Kidney (tissue), 14 donors: ENCODE data around the gene ALDH18A1. TPM values are rescaled to one million over a fixed set of nuclear protein-coding genes. Genes with fewer than 3 reads are reported as not detected.

Experiments used
- DNase-seq, 5 donors: peaks; one replicate each; pipeline ENCODE4 v3.0.0-alpha.2; 2013 to 2020
- FAIRE-seq: peaks from 2 replicates; lab custom pipeline; 2012; peaks lifted over from hg19 to GRCh38; lab: Jason Lieb, UNC
- H3K27ac ChIP-seq, 2 donors: one replicate each; pipeline ENCODE4 v1.7.0; 2013; ENCODE audit warnings: low read depth in 2 of 2, low read length in 2 of 2, inconsistent platforms in 1 of 2
- H3K27me3 ChIP-seq: one replicate; pipeline ENCODE4 v1.7.1; 2013; ENCODE audit warnings: low read length, inconsistent platforms; ENCODE audit not compliant: control insufficient read depth, insufficient read depth
- H3K36me3 ChIP-seq, 3 donors: one replicate each; pipeline versions ENCODE4 v1.7.0 to v1.7.1; 2013; ENCODE audit warnings: low read length in 3 of 3, control low read depth in 1 of 3, inconsistent platforms in 1 of 3; ENCODE audit not compliant: insufficient read depth in 3 of 3, control insufficient read depth in 2 of 3
- H3K4me1 ChIP-seq, 3 donors: one replicate each; pipeline versions ENCODE4 v1.7.0 to v1.7.1; 2013; ENCODE audit warnings: low read length in 3 of 3, inconsistent platforms in 1 of 3, low read depth in 1 of 3; ENCODE audit not compliant: control insufficient read depth in 2 of 3, insufficient read depth in 2 of 3
- H3K4me3 ChIP-seq, 3 donors: one replicate each; pipeline versions ENCODE4 v1.7.0 to v1.8.1; 2013; ENCODE audit warnings: low read length in 3 of 3, control low read depth in 1 of 3, inconsistent platforms in 1 of 3
- H3K9ac ChIP-seq, 3 donors: one replicate each; pipeline versions ENCODE4 v1.7.0 to v1.7.1; 2013; ENCODE audit warnings: low read length in 3 of 3, control low read depth in 1 of 3, inconsistent platforms in 1 of 3
- H3K9me3 ChIP-seq, 3 donors: one replicate each; pipeline versions ENCODE4 v1.7.0 to v1.7.1; 2013; ENCODE audit warnings: low read length in 3 of 3, control low read depth in 1 of 3, inconsistent platforms in 1 of 3; ENCODE audit not compliant: control insufficient read depth in 2 of 3, insufficient read depth in 1 of 3
- intact Hi-C: fragments of 100-400 bp; cut with DNase I; formaldehyde crosslinking; loops from one replicate; pipeline ENCODE4 v1.11.1; 2022
- polyA plus RNA-seq: library from polyadenylated mRNA; stranded (reverse); fragments of 350-450 nt; fragmentation: Illumina TruSeq; extraction: RNeasy Lipid Tissue Mini Kit (QIAGEN cat#74804); gene quantifications from one replicate; pipeline ENCODE4 v1.2.3, GENCODE V29; 2014; ENCODE audit warnings: low read depth, low replicate concordance; ENCODE audit not compliant: insufficient read depth
- total RNA-seq: library from RNA; stranded (reverse); fragmentation: NEBNext Ultra II Directional; extraction: Animal tissue kit (Norgen Biotek cat#: 25700); gene quantifications from one replicate; pipeline ENCODE4 v1.2.1, GENCODE V29; 2021
- TF ChIP-seq, protein P1 (sequence below): IDR thresholded peaks from 3 replicates; pipeline ENCODE4 v1.5.1; 2012; ENCODE audit warnings: mild to moderate bottlenecking, moderate library complexity, borderline replicate concordance; ENCODE audit not compliant: insufficient read depth; ENCODE audit errors: extremely low read depth
- donor health status: control.
- donor health status: control.
- donor health status: control.
- donor health status: control.
- donor health status: control.
- donor health status: DM: yes; HTN: yes; CAD: no.
- donor health status: Normal renal cell carcinoma (clear cell type).

Gene ALDH18A1
- total and polyA plus RNA-seq, 2 donors from 2014 or later: 23.6 to 72.0 TPM

DNA sequence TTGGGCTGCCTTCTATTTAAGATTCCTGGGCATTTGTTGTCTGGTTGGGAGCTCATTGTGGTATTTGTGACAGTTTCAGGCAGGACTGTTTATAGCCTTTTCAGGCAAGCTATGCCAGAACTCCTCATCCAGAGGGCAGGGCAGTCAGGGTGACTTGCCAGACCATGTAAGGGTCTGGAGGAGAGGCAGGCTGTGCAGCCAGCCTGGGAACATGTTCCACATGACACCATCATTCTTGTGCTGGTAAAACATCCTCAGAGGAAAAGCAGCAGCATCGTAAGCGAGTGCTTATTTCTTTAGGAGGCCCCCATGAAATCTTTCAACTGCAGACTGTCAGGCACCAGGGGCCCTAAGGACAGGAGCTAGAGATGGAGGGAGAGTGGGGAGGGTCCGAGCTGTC lies 51.3 kb downstream of the ALDH18A1 start:
- Histone ChIP-seq H3K27me3 (no peaks in the 10 kb centered on the region), H3K9me3 (no peaks in the 10 kb centered on the region), H3K36me3 (peaks cover 5 to 20% (median 12%) of the 10 kb centered on the region in 3 donors), H3K27ac (no peak overlapping the region), H3K9ac (no peak overlapping the region), H3K4me3 (no peak overlapping the region), H3K4me1 (no peaks in the 10 kb centered on the region)
- TF ChIP-seq, protein P1, sequence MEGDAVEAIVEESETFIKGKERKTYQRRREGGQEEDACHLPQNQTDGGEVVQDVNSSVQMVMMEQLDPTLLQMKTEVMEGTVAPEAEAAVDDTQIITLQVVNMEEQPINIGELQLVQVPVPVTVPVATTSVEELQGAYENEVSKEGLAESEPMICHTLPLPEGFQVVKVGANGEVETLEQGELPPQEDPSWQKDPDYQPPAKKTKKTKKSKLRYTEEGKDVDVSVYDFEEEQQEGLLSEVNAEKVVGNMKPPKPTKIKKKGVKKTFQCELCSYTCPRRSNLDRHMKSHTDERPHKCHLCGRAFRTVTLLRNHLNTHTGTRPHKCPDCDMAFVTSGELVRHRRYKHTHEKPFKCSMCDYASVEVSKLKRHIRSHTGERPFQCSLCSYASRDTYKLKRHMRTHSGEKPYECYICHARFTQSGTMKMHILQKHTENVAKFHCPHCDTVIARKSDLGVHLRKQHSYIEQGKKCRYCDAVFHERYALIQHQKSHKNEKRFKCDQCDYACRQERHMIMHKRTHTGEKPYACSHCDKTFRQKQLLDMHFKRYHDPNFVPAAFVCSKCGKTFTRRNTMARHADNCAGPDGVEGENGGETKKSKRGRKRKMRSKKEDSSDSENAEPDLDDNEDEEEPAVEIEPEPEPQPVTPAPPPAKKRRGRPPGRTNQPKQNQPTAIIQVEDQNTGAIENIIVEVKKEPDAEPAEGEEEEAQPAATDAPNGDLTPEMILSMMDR: no peak
- DNase-seq (peak in 3 of 5 donors; percentile 10 to 24 (median 18)), FAIRE-seq (no peak)
- intact Hi-C loops: loop anchor here (10.0 kb wide), 1 partner anchor 230 kb away; no protein-coding TSS in a partner anchor

DNA sequence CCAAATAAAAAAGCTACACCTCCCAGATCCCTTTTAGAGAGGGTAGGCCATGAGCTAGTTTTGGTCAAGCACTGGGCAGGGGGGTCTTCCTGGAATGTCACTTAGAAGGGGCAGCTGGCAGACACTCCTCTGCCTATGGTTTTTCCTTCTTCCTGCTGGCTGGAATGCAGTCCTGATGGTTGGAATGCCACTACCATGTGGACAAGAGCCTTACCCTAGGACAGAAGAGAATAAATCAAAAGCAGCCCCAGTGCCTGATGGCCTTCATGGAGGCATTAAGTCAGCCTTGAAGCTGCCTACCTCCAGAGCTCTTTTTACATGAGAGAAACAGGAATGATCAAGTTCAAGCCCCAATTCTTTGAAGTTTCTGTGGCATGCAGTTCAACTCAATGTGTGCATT lies 51.9 kb downstream of the ALDH18A1 start:
- DNase-seq (peak in 2 of 5 donors; percentile 22 to 47), FAIRE-seq (no peak)
- Histone ChIP-seq H3K9me3 (no peaks in the 10 kb centered on the region), H3K9ac (no peak overlapping the region), H3K36me3 (peaks cover 5 to 15% (median 10%) of the 10 kb centered on the region in 3 donors), H3K27me3 (no peaks in the 10 kb centered on the region), H3K4me1 (no peaks in the 10 kb centered on the region), H3K27ac (no peak overlapping the region), H3K4me3 (no peak overlapping the region)
- intact Hi-C loops: loop anchor here (5.0 to 10.0 kb wide), 2 partner anchors 172 to 230 kb away; no protein-coding TSS in a partner anchor
- TF ChIP-seq, protein P1: no peak

DNA sequence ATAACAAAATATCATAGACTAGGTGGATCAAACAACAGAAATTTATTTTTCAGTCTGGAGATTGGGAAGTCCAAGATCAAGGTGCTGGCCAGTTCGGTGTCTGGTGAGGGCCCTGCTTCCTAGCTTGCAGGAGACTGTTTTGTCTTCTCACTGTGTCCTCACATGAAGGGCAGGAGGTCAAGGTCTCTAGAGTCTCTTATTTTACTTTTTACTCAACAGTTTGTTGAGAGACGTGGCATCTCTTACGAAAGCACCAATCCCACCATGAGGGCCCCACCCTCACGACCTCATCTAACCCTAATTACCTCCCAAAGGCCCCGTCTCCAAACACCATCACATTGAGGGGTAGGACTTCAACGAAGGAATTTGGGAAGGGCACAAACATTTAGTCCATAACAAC lies 54.1 kb downstream of the ALDH18A1 start:
- H3K36me3 ChIP-seq: peaks cover 2 to 8% (median 2%) of the 10 kb centered on the region in 3 donors
- H3K4me3 ChIP-seq: no peak overlapping the region
- H3K9me3 ChIP-seq: no peaks in the 10 kb centered on the region
- H3K4me1 ChIP-seq: no peaks in the 10 kb centered on the region
- TF ChIP-seq, protein P1: no peak
- H3K27me3 ChIP-seq: no peaks in the 10 kb centered on the region
- no peak overlapping the region for H3K9ac ChIP-seq
- FAIRE-seq (no peak), DNase-seq (no peak)
- intact Hi-C loops: loop anchor here (5.0 to 10.0 kb wide), 2 partner anchors 170 to 228 kb away; no protein-coding TSS in a partner anchor
- no peak overlapping the region for H3K27ac ChIP-seq
